A204.1 (cell line): ENCODE results near the gene SIGLEC7.

Experiments used
- FAIRE-seq: peaks from 2 replicates; lab custom pipeline; 2012; peaks lifted over from hg19 to GRCh38; lab: Jason Lieb, UNC

The SIGLEC7 gene

DNA sequence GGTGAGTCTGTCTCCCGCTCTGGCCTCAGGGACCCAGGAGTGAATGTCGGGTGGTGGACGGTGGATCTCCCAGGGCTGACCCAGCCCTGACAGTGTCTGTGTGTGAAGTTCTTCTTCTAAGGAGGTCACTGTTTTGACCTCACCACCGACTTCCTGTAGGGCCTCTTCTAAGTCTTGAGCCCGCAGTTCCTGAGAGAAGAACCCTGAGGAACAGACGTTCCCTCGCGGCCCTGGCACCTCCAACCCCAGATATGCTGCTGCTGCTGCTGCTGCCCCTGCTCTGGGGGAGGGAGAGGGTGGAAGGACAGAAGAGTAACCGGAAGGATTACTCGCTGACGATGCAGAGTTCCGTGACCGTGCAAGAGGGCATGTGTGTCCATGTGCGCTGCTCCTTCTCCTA lies at the start of gene SIGLEC7:
TSS of gene SIGLEC7 (plus strand) at position 183 of the 400 bp plus-strand sequence. CDS start at position 252, 69 bp downstream.
- FAIRE-seq, result no peak

GRCh38 chr19:51093101-51093500 lies 49.0 kb upstream of the SIGLEC7 start:
- no peak for FAIRE-seq

- FAIRE-seq, result no peak
These were observed 48.4 kb upstream of the SIGLEC7 start for GRCh38 chr19:51093510-51094345.

- FAIRE-seq, result no peak
These were observed 47.3 kb upstream of the SIGLEC7 start for GRCh38 chr19:51094696-51095279.

DNA sequence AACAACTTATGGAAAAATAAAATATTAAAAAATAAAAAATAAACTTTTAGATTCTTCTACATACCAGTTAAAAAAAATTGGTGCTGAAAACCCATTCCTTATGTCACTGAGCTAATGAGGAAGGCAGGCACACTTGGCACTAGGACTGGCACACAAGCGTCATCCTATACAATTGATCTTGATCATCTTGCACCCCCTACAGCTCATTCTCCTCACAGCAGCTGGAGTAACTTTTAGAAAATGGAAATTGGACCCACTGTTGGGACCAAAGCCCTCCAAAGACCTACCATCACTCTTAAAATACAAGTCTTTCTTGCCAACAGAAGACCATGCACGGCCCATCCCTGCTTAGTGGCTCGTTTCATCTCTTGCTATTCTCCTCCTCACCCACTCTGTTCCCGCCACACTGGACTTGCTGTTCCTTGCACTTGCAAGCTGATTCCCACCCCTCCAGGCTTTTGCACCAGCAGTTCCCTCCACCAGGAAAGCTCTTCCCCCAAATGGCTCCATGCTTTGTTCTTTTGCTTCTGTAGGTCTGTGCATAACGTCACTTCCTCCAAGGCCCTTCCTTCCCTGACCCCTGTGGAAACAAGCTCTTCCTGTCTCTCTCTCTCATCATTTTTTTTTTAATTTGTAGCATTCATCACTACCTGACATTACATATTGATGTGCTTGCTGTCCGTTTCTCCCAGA lies 45.5 kb upstream of the SIGLEC7 start:
- no peak for FAIRE-seq

GRCh38 chr19:51097166-51097738 lies 44.8 kb upstream of the SIGLEC7 start:
- FAIRE-seq, result no peak

DNA sequence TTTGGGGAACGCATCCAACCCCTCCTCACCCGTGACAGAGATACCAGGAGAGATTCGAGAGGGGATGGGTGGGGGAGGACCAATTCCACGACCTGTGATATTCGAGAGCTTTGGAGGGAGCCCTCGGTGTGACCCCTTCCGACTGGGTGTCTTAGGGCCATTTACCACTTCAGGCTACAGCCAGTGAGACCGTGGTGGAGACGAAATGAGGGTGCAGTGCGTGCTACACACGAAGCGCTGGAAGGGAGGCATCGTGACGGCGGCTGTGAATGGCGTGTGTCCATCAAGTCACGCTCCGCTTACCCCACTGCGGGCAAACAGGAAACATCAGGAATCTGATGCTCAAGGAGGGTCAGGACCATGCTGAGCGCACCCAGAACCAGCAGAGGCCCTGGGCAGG lies 44.3 kb upstream of the SIGLEC7 start:
- FAIRE-seq, result no peak

DNA sequence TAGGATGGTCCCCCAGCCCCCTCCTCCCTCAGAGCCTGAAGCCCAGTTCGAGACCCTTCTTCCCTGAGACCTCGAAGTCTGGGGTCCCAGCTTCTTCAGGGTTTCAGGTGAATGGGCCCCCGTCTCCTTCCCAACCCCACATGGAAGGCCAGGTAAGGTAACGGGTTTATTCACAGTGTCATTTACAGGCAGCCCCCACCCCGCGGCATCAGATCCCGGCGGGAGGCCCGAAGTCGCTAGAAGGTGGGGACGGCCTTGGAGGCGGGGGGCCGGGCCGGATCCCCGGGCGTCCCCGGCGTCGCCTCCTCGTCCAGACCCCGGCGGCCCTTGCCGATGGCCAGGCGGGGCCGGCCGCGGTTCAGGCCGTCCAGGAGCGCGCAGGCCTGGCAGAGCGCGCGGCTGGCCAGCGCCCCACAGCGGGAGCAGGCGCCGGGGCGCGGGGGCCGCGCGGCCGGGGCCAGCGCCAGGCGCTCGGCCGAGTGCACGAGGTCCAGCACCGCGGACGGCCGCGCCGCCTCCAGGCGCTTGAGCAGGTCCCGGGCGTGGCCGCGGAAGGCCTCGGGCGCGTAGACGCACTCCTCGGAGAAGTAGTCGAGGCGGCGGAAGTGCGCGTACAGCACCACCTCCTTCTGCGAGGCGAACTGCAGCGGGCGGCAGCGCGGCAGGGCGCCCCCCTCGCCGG lies 43.6 kb upstream of the SIGLEC7 start:
- FAIRE-seq, result no peak

- no peak for FAIRE-seq
These were observed 43.1 kb upstream of the SIGLEC7 start for GRCh38 chr19:51099047-51099382.

- no peak for FAIRE-seq
These were observed 41.5 kb upstream of the SIGLEC7 start for GRCh38 chr19:51100601-51101000.

DNA sequence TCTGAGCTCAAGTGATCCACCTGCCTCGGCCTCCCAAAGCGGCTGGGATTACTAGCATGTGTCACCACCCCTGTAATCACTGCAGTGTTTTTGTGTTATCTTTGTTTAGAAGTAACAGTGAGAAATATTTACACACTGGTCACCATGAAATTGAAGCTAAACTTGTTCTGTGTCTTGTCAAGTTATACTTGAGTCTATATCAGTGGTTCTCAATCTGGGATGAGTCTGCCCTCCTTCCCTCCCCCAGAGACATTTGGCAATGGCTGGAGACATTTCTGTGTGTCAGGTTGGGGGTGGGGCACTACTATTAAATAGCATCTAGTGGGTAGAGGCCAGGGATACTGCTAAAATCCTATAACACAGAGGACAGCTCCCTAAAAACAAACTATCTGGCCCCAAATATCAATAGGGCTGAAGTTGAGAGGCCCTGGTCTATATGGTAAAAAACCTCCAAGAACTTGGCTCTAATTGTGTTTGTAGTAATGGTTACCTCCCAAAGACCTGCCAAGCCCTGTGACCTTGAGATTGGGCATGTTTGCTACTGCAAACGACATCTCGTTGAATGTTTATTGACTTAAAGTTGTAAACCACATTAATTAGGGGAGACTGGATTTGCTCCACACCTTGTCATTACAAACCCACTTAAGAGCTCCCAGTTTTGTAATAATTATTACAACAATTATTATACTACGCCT lies 40.8 kb upstream of the SIGLEC7 start:
- no peak for FAIRE-seq

DNA sequence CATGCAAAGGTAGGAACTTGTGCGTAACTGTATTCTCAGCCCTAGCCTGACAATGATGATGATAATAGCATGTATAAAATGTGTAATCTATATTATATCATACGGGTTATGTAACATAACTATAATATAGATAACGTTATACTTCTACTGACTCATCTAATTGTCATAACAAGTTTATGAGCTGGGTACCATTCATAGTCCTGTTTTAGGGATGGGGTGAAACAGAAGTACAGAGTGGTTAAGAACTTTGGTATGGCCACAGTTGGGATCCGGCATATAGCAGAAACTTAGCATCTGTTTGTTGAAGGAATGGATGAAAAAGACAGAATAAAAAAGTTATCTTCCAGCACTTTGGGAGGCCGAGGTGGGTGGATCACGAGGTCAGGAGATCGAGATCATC lies 39.1 kb upstream of the SIGLEC7 start:
- no peak for FAIRE-seq

- FAIRE-seq, result no peak
These were observed 38.2 kb upstream of the SIGLEC7 start for GRCh38 chr19:51103926-51104341.

GRCh38 chr19:51107406-51108065 lies 34.6 kb upstream of the SIGLEC7 start:
- FAIRE-seq, result no peak

DNA sequence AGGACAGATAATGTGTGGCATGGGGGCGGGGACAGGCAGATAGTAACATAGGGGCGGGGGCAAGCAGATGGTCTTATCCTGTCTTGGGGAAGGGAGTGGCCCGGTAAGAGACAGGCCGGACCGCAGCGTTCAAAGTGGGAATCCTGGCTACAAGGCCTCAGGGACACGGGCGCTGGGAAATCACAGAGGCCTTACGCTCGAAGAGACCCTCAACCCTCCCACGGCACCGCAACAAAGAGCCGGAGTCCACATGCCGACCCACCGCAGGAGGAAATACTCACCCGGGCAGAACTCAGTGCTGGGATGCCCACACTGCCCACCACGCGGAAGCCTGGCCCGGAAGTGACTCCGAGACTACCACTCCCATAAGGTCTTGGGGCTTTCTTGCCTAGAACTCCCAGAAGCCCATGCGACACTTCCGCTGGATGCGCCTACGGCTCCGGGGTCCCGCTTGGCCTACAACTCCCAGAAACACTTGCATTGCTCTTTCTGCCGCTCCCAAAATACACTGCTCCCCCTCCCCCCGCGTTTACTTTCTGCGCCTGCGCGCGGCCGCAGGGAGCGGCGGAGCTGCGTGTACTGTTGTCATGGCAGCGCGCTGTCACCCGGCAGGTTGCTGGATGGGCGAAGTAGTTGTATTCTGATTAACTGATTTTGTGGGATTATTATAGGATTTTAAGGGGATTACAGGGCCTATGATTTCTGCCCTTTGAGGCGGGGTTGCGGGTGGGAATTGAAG lies 33.9 kb upstream of the SIGLEC7 start, which contains the start of gene CTU1:
TSS of gene CTU1 (minus strand) at position 344 of the 739 bp plus-strand sequence. CDS start 3,840 bp downstream, outside the sequence.
- peak; percentile 98 for FAIRE-seq

- no peak for FAIRE-seq
These were observed 33.3 kb upstream of the SIGLEC7 start for GRCh38 chr19:51108805-51109146.

- no peak for FAIRE-seq
These were observed 31.5 kb upstream of the SIGLEC7 start for GRCh38 chr19:51110666-51110971.

- no peak for FAIRE-seq
These were observed 30.5 kb upstream of the SIGLEC7 start for GRCh38 chr19:51111606-51112005.

- no peak for FAIRE-seq
These were observed 27.9 kb upstream of the SIGLEC7 start for GRCh38 chr19:51114087-51114729.

DNA sequence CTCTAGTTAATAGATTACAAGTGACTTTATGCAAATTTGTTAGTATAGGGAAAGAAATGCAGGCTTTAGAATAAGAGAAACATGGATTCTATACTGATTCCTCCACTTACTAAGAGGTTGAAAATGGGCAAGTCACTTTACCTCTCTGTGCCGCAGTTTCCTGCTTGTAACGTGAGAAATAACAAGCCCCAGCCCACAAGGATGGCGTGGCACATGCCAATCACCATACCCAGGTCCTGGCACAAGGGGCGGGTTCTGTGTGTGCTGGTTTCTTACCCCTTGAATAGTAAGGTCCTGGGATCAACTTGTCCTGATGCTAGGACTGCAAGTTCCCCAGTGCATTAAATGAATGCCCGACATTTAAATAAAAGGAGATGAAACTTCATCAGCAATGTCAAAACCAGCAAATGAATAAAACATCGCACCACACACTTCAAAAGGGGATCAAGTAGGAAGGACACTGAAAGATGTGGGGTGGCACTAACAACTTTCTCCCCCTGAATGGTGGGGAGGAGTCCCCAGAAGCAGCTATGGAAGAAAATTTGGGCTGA lies 25.3 kb upstream of the SIGLEC7 start:
- no peak for FAIRE-seq
